Gastrocnemius medialis (tissue), 4 donors: ENCODE data around the gene SMAD3.

Experiments used
- CTCF ChIP-seq, 5 experiments: fragments of 450-650 bp in 3 of 5; fragments of 200-600 bp in 2 of 5; sonication (generic) in 2 of 5; IDR thresholded peaks in 4 of 5; conservative IDR thresholded peaks in 1 of 5; 1 replicate in 4 of 5; 2 replicates in 1 of 5; pipeline ENCODE4 v1.5.1; 2016 to 2019; ENCODE audit warnings: antibody characterized with exemption in 5 of 5, mild to moderate bottlenecking in 3 of 5, moderate library complexity in 3 of 5
- POLR2A ChIP-seq, 2 donors: fragments of 450-650 bp; IDR thresholded peaks; one replicate each; pipeline ENCODE4 v1.6.1; 2017; ENCODE audit warnings: antibody characterized with exemption in 2 of 2, mild to moderate bottlenecking in 2 of 2, moderate library complexity in 2 of 2

- TF ChIP-seq CTCF (IDR thresholded peaks at IDR 0.05 in 4 of 5, conservative IDR thresholded peaks at IDR 0.05 in 1 of 5) (no peak), POLR2A (IDR thresholded peaks at IDR 0.05) (no peak)
Observed at GRCh38 chr15:67040277-67040676, 25.1 kb upstream of the SMAD3 start.
